SW480 (cell line): ENCODE results near the gene RSL24D1.
"Not testable (repeated sequence)": the region's sequence is repeated elsewhere in the genome, so short reads cannot be mapped to it uniquely, and the experiment has no call there.

Source experiments
- DNase-seq: peaks from one replicate; pipeline ENCODE4 v3.0.0-alpha.2; 2016; ENCODE audit warnings: low spot score

The RSL24D1 gene

GRCh38 chr15:55204464-55204863 lies 7.7 kb upstream of the RSL24D1 start:
- no peak for DNase-seq

GRCh38 chr15:55202206-55202605 lies 5.5 kb upstream of the RSL24D1 start:
- no peak for DNase-seq

- no peak for DNase-seq
Observed at GRCh38 chr15:55198706-55199105, 2.0 kb upstream of the RSL24D1 start.

- DNase-seq, result peak; percentile 4
Observed at GRCh38 chr15:55197719-55198118, 978 bp upstream of the RSL24D1 start.

- DNase-seq, result no peak
Observed at GRCh38 chr15:55197362-55197705, 593 bp upstream of the RSL24D1 start.

GRCh38 chr15:55195996-55196395 lies 745 bp downstream of the RSL24D1 start:
- DNase-seq, result no peak

GRCh38 chr15:55194256-55194655 lies 2.5 kb downstream of the RSL24D1 start:
- no peak for DNase-seq

- no peak for DNase-seq
Observed at GRCh38 chr15:55186331-55186730, 10.4 kb downstream of the RSL24D1 start.

- DNase-seq, result no peak
Observed at GRCh38 chr15:55183679-55184078, 13.1 kb downstream of the RSL24D1 start.

GRCh38 chr15:55179141-55179540 lies 17.6 kb downstream of the RSL24D1 start:
- DNase-seq, result no peak

- no peak for DNase-seq
Observed at GRCh38 chr15:55170361-55170760, 26.4 kb downstream of the RSL24D1 start.

- peak; percentile 68 for DNase-seq
Observed at GRCh38 chr15:55168350-55168974, 28.3 kb downstream of the RSL24D1 start.

GRCh38 chr15:55164284-55164683 lies 32.5 kb downstream of the RSL24D1 start:
- no peak for DNase-seq

GRCh38 chr15:55151631-55152030 lies 45.1 kb downstream of the RSL24D1 start:
- no peak for DNase-seq

GRCh38 chr15:55143132-55143531 lies 53.6 kb downstream of the RSL24D1 start:
- DNase-seq, result not testable (repeated sequence)

- DNase-seq, result no peak
Observed at GRCh38 chr15:55133972-55134371, 62.8 kb downstream of the RSL24D1 start.

GRCh38 chr15:55132672-55133071 lies 64.1 kb downstream of the RSL24D1 start:
- no peak for DNase-seq
